PC-3 (cell line): ENCODE data around the gene PDGFB. TPM values are rescaled to one million over a fixed set of nuclear protein-coding genes. Genes with fewer than 3 reads are reported as not detected.
A peak's percentile ranks its signal among the peaks of the same experiment; 100 is the strongest.

ENCODE experiments used
- ATAC-seq: fragments of 200-7000 bp; cut with Tn5 transposase; 2 replicates; pipeline ENCODE4 v1.9.1; 2020; ENCODE audit warnings: mild to moderate bottlenecking, moderate library complexity
- BruUV-seq: library from RNA; stranded (reverse); fragments of 400-500 nt; replicated peaks from 2 replicates; lab custom pipeline; 2021; lab: Mats Ljungman, UMichigan
- CTCF ChIA-PET: fragments of 300-600 bp; sonication (Branson Sonifier 250); formaldehyde crosslinking; loops from one replicate; lab custom pipeline; 2022; ENCODE audit warnings: antibody characterized with exemption; lab: Charles Lee
- POLR2A ChIA-PET: fragments of 300-600 bp; sonication (Branson Sonifier 250); formaldehyde crosslinking; loops from one replicate; lab custom pipeline; 2022; ENCODE audit warnings: antibody characterized with exemption; ENCODE audit not compliant: unreplicated experiment; lab: Charles Lee
- DNase-seq: peaks from one replicate; pipeline ENCODE4 v3.0.0-alpha.2; 2015
- H2AFZ ChIP-seq: fragments of 300-600 bp; sonication (generic); 2 replicates; pipeline ENCODE4 v1.6.0; 2016; ENCODE audit warnings: antibody characterized with exemption, low read length
- H3F3A ChIP-seq: fragments of 300-600 bp; sonication (generic); one replicate; pipeline ENCODE4 v1.6.0; 2017; ENCODE audit warnings: antibody characterized with exemption, low read length, control low read depth, mild to moderate bottlenecking; ENCODE audit not compliant: unreplicated experiment
- H3K27ac ChIP-seq: fragments of 300-600 bp; sonication (generic); 2 replicates; pipeline ENCODE4 v1.5.1; 2016; ENCODE audit warnings: mild to moderate bottlenecking, low read length
- H3K27me3 ChIP-seq: fragments of 300-600 bp; sonication (generic); 2 replicates; pipeline ENCODE4 v1.6.1; 2016; ENCODE audit warnings: low read length, mixed read lengths
- H3K36me3 ChIP-seq: fragments of 300-600 bp; sonication (generic); 2 replicates; pipeline ENCODE4 v1.6.1; 2016; ENCODE audit warnings: low read depth, mixed run types, low read length, mixed read lengths
- H3K4me1 ChIP-seq: fragments of 300-600 bp; sonication (generic); 2 replicates; pipeline ENCODE4 v1.5.1; 2016; ENCODE audit warnings: low read length; ENCODE audit not compliant: insufficient read depth
- H3K4me2 ChIP-seq: fragments of 300-600 bp; sonication (generic); 2 replicates; pipeline ENCODE4 v1.6.0; 2016; ENCODE audit warnings: low read length
- H3K4me3 ChIP-seq: fragments of 300-600 bp; sonication (generic); 2 replicates; pipeline ENCODE4 v1.5.1; 2016; ENCODE audit warnings: mild to moderate bottlenecking, low read length, mixed read lengths
- H3K79me2 ChIP-seq: fragments of 300-600 bp; sonication (generic); 2 replicates; pipeline ENCODE4 v1.6.1; 2017; ENCODE audit warnings: low read length, mixed read lengths
- H3K9ac ChIP-seq: fragments of 300-600 bp; sonication (generic); 2 replicates; pipeline ENCODE4 v1.6.0; 2016; ENCODE audit warnings: mild to moderate bottlenecking, low read length
- H3K9me2 ChIP-seq: fragments of 300-600 bp; sonication (generic); replicated peaks from 2 replicates; pipeline ENCODE4 v1.6.1; 2016; ENCODE audit warnings: mixed run types, low read length, mixed read lengths
- H3K9me3 ChIP-seq: fragments of 300-600 bp; sonication (generic); 2 replicates; pipeline ENCODE4 v1.6.1; 2016; ENCODE audit warnings: low read length, mixed read lengths
- H4K20me1 ChIP-seq: fragments of 300-600 bp; sonication (generic); 2 replicates; pipeline ENCODE4 v1.6.1; 2016; ENCODE audit warnings: low read length, mixed read lengths
- EZH2 ChIP-seq: fragments of 300-600 bp; sonication (generic); IDR thresholded peaks from one replicate; pipeline ENCODE4 v1.6.1; 2017; ENCODE audit warnings: antibody characterized with exemption, mild to moderate bottlenecking, low read length; ENCODE audit not compliant: unreplicated experiment
- EZH2phosphoT487 ChIP-seq: fragments of 300-600 bp; sonication (generic); IDR thresholded peaks from 2 replicates; pipeline ENCODE4 v1.6.1; 2018; ENCODE audit warnings: mild to moderate bottlenecking, antibody characterized with exemption, low read length, borderline replicate concordance
- intact Hi-C: fragments of 100-400 bp; cut with micrococcal nuclease; formaldehyde crosslinking; loops from 2 replicates; pipeline ENCODE4 v1.9.0; 2023
- total RNA-seq: library from RNA; depleted of rRNA; stranded (reverse); fragments of >200 nt; gene quantifications from 2 replicates; pipeline ENCODE4 v1.2.3, GENCODE V29; 2014
- TF ChIP-seq, protein P1 (sequence below): fragments of 300-600 bp; sonication (generic); conservative IDR thresholded peaks from 2 replicates; pipeline ENCODE4 v1.5.1; 2017; ENCODE audit warnings: antibody characterized with exemption, low read depth, mild to moderate bottlenecking, low read length

The PDGFB gene
- total RNA-seq, 1 experiment from 2014 or later = 33.1 TPM

DNA sequence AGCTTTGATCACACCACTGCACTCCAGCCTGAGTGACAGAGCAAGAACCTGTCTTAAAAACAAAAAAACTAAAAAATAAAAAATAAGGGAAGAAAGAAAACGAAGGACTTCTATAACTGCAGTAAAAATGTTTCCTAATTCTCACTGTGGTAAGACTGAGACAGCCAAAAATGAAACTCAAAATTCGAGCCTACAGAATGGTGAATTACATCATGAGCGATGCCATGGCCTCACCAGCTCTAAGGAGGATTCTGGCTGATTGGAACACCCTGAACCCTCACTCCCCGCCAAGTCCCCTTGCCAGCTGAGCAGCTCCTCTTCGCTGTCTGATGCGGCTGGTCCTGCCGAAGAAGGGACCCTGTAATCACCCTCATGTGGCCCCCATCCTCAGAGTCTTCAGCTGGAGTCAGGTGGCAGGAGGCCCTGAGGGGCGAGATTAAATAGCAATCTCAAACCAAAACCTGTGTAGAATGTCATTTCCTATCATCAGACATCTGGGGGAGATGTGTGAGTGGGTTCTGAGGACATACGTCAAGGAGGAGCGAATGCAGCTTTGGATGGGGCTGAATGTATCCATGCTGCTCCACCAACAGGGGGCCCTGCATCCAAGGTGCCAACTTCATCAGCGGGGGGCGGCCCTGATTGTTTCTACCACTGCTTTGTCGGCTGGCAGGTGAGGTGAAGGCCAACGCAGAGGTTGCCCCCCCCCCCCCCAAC lies 29.2 kb downstream of the PDGFB start:
- Histone ChIP-seq H3K79me2 (no peaks in the 10 kb centered on the region), H3K9ac (no peak overlapping the region), H2AFZ (no peak overlapping the region), H3F3A (peaks cover 8% of the 10 kb centered on the region), H3K27ac (peak overlapping the region; percentile 57; the same call in 1 of the 2 replicates), H3K36me3 (no peaks in the 10 kb centered on the region), H3K4me1 (peaks cover 36% of the 10 kb centered on the region), H3K4me3 (no peak overlapping the region), H3K9me3 (no peaks in the 10 kb centered on the region), H4K20me1 (no peaks in the 10 kb centered on the region), H3K9me2 (no peaks in the 10 kb centered on the region), H3K27me3 (no peaks in the 10 kb centered on the region), H3K4me2 (peak overlapping the region; percentile 75; the same call in 1 of the 2 replicates)
- POLR2A ChIA-PET = no interaction called here
- no TSS peak for BruUV-seq
- ATAC-seq = no peak
- DNase-seq = no peak
- no peak for TF ChIP-seq EZH2
- no peak for TF ChIP-seq EZH2phosphoT487
- TF ChIP-seq, protein P1, sequence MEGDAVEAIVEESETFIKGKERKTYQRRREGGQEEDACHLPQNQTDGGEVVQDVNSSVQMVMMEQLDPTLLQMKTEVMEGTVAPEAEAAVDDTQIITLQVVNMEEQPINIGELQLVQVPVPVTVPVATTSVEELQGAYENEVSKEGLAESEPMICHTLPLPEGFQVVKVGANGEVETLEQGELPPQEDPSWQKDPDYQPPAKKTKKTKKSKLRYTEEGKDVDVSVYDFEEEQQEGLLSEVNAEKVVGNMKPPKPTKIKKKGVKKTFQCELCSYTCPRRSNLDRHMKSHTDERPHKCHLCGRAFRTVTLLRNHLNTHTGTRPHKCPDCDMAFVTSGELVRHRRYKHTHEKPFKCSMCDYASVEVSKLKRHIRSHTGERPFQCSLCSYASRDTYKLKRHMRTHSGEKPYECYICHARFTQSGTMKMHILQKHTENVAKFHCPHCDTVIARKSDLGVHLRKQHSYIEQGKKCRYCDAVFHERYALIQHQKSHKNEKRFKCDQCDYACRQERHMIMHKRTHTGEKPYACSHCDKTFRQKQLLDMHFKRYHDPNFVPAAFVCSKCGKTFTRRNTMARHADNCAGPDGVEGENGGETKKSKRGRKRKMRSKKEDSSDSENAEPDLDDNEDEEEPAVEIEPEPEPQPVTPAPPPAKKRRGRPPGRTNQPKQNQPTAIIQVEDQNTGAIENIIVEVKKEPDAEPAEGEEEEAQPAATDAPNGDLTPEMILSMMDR = peak; percentile 47
- CTCF ChIA-PET = no interaction called here
- intact Hi-C loops = loop anchor here (2.0 kb wide), 1 partner anchor 41 kb away; no protein-coding TSS in a partner anchor

DNA sequence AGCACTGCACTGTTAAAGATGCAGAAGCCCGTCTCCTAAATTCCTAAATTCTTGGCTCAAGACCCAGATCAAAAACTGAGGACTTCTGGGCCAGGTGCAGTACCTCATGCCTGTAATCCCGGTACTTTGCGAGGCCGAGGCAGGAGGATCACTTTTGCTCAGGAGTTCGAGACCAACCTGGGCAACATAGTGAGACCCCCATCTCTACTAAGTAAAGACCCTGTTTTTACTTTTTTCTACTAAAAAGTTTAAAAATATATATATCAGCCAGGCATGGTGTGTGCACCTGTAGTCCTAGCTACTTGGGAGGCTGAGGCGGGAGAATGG lies 29.7 kb downstream of the PDGFB start:
- no peak for TF ChIP-seq EZH2
- TF ChIP-seq, protein P1 = no peak
- no peak for TF ChIP-seq EZH2phosphoT487
- TSS peak; percentile 92 for BruUV-seq
- H3K36me3 ChIP-seq = no peaks in the 10 kb centered on the region
- H3K4me1 ChIP-seq = peaks cover 36% of the 10 kb centered on the region
- DNase-seq = no peak
- ChIA-PET CTCF (interaction anchor here (1.6 kb wide), 1 partner anchor 96 kb away, joined by 4 read pairs; no protein-coding TSS in a partner anchor), POLR2A (interaction anchor here (0.6 to 0.7 kb wide), 5 partner anchors 14 to 165 kb away, joined by 3 to 9 read pairs (median 3); no protein-coding TSS in a partner anchor)
- H3K4me2 ChIP-seq = peak overlapping the region; percentile 75
- ATAC-seq = no peak; the same call in 1 of the 2 replicates
- H3F3A ChIP-seq = peaks cover 8% of the 10 kb centered on the region
- H3K4me3 ChIP-seq = peak overlapping the region; percentile 56; the same call in 1 of the 2 replicates
- H3K9ac ChIP-seq = no peak overlapping the region
- H3K9me3 ChIP-seq = no peaks in the 10 kb centered on the region
- no peaks in the 10 kb centered on the region for H3K27me3 ChIP-seq
- H3K9me2 ChIP-seq = no peaks in the 10 kb centered on the region
- 0 out of 2 replicates have a peak overlapping the region, but pooled peaks have one; percentile 9 for H2AFZ ChIP-seq
- H3K27ac ChIP-seq = peak overlapping the region; percentile 57
- no peaks in the 10 kb centered on the region for H3K79me2 ChIP-seq
- H4K20me1 ChIP-seq = no peaks in the 10 kb centered on the region
- intact Hi-C loops = loop anchor here (2.0 kb wide), 1 partner anchor 40 kb away; no protein-coding TSS in a partner anchor
